HG03442 (cell line): ENCODE measurements around the gene TPST1.
"Not testable (repeated sequence)": the region's sequence is repeated elsewhere in the genome, so short reads cannot be mapped to it uniquely, and the experiment has no call there.

Experiments used
- ATAC-seq: cut with Tn5 transposase; IDR thresholded peaks from one replicate; pipeline ENCODE4 v1.9.1; 2021; ENCODE audit warnings: mild to moderate bottlenecking, moderate library complexity; ENCODE audit not compliant: unreplicated experiment

Gene TPST1

DNA sequence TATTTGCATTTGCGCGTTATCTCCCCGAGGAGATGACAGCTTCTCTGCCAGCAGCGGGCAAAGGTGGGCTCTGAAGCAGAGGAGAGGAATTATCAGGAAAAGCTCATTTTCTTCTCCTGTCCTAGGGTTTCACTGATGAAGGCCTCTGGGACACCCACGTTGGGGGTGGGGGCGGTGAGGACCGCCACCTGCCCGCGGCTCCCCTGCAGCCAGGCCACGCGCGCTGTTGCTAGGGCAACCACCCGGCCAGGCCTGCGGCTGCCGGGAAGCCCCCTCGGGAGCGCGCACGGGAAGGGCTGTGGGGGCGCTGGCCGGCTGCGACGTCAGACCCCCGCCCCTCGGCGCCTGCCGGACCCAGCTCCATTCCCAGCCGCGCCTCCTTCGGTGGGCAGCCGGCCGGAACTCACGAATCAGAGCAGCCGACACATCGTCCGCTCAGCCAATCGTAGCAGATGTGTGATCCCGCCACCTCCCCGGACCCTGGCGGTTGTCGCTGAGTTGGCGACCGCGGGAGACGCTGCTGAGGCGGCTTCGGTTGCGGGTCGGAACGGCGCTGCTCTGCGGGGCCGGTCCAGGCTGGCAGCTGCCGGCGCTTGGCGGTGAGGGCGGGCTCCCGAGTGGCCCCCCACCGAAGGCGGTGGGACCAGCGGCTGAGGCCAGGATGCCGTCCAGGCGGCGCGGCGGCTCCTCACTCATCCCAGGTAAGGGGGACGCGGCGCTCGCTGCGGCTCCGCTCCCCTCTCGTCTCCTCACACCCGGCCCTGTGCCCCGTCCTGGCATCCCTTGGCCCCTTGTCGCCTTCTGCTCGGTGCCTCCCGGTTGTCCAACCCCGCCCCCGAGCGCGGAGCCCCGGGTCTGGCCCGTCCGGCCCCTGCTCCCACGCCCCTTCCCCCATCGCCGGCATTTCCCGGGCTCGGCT lies at the start of gene TPST1:
TPST1 (plus strand) TSS at position 513 of the 919 bp plus-strand sequence. CDS start 35,092 bp downstream, outside the sequence.
- ATAC-seq, result peak; percentile 92

DNA sequence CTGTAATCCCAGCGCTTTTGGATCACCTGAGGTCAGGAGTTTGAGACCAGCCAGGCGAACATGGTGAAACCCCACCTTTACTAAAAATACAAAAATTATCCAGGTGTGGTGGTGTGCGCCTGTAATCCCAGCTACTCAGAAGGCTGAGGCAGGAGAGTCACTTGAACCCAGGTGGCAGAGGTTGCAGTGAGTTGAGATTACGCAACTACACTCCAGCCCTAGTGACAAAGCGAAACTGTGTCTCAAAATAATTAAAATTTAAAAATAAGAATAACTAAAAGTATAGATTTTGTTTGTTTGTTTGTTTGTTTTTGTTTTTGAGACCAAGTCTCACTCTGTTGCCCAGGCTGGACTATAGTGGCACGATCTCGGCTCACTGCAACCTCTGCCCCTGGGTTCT lies 49.1 kb upstream of the TPST1 start:
- not testable (repeated sequence) for ATAC-seq

DNA sequence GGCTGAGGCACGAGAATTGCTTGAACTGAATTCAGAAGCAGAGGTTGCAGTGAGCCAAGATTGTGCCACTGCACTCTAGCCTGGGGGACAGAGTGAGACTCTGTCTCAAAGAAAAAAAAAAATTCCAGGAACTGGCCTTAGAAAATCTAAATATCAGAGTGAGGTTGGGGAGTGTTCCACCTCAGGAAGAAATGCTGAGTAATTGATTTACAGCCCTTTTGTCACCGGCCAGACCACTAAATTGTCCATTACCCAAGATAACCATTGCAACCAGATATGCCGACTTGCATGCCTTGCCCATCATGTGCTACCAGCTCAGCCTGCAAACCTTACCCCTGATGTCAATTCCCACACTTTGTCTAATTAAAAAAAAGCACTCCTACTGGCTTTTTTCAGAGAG lies 48.1 kb upstream of the TPST1 start:
- ATAC-seq, result no peak

DNA sequence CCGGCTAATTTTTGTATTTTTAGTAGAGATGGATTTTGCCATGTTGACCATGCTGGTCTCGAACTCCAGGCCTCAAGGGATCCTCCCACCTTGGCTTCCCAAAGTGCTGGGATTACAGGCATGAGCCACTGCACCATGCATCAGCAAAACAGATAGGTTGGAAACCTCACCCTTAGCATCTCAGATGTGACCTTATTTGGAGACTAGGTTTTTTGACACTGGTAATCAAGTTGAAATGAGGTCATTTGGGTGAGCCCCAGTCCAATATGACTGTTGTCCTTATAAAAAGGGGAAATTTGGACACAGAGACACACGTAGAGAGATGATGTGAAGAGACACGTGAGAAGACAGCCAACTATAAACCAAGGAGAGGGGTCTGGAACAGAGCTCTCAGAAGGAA lies 42.5 kb upstream of the TPST1 start:
- ATAC-seq, result no peak

DNA sequence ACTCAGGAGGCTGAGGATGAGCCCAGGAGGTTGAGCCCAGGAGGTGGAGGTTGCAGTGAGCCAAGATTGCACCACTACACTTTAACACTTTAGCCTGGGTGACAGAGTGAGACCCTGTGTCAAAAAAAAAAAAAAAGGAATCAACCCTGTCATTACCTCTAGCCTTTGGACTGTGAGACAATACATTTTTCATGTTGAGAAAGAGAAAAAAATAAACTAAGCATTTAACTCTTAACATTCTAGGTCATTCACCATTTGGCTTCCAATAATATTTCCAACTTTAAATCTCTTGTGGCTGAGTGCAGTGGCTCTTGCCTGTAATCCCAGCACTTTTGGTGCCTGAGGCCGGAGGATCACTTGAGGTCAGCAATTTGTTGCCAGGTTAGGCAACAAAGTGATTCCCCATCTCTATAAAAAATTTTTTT lies 41.9 kb upstream of the TPST1 start:
- ATAC-seq, result no peak

DNA sequence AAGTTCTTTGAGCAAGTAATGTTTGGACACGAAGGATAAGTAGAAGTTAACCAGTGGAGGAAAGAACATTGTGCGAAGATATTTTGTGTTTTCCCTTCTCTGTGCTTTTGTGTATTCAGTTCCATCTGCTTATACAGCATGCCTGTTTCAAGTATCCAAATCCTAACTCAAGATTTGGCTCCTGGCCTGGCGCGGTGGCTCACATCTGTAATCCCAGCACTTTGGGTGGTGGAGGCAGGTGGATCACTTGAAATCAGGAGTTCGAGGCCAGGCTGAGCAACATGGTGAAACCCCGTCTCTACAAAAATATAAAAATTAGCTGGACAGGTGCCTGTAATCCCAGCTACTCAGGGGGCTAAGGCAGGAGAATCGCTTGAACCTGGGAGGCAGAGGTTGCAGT lies 40.8 kb upstream of the TPST1 start:
- no peak for ATAC-seq

DNA sequence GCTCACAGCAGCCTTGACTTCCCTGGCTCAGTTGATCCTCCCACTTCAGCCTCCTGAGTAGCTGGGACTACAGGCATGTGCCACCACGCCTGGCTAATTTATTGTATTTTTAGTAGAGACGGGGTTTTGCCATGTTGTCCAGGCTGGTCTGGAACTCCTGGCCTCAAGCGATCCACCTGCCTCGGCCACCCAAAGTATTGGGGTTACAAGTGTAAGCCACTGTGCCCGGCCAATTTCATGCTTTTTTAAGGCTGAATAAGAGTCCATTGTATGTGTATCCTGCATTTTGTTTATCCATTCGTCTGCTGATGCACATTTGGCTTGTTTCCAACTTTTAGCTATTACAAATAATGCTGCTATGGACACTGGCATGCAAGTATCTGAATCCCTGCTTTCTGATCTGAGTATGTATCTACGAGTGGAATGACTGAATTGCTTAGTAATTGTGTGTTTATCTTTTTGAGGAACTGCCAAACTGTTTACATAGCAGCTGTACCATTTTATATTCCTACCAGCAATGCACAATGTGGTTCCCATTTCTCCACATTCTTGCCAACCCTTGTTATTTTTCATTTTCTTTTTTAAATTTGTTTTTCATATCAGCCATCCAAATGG lies 37.3 kb upstream of the TPST1 start:
- ATAC-seq, result no peak

DNA sequence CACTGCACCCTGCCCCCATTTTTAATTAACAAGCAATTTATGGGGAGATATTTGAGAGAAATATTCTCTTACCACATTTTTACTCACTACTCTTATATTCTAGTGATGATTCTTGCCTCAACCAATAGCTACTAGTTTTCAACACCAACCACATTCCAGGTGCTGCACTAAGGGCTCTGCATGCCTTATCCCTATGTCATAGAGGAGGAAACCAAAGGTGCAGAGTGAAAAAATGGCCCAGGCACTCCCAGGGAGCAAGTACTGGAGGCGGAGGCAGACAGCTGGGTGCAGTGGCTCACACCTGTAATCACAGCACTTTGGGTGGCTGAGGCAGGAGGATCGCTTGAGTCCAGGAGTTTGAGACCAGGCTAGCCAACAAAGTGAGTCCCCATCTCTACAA lies 35.5 kb upstream of the TPST1 start:
- no peak for ATAC-seq

DNA sequence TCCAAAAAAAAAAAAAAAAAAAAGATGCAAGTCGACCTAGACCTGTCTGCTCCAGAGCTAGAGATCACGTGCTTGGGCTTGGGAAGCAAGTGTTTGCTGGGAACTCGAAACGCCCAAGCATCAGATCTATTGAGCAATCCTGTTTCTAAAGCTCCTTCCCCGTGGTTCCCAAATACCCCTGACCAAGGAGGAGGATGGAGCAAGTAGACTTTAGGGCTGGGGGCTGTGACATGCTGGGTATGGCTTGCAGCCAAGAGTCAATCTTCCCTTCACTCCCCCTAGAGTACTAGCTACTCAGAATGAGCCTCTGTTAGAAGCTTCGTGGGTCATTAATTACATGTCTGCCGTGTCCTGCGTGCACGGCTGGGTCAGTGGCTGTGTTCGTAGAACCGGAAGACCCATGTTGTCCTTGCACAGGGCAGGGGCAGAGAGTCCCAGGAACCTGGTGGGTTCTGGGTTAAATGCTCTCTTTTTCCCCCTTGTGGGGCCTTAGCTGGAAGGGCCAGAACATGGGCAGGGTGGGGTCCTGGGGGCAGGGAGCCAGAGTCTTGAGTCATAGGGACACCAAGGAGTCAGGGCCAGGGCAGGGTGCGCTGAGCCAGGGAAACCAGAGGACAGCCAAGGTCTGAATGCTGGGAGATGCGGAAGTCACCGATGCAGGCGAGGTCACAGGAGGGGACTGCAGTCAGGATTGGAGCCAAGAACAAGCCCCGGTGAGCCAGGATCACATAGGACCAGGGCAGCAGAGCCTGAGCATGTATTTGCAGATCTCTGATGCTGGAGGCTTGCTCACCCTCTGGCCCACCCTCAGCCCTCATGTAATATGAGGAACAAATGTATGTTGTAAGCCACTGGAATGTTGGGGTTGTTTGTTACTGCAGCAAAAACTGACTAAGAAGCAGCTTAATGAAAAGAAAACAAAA lies 34.6 kb upstream of the TPST1 start:
- no peak for ATAC-seq

DNA sequence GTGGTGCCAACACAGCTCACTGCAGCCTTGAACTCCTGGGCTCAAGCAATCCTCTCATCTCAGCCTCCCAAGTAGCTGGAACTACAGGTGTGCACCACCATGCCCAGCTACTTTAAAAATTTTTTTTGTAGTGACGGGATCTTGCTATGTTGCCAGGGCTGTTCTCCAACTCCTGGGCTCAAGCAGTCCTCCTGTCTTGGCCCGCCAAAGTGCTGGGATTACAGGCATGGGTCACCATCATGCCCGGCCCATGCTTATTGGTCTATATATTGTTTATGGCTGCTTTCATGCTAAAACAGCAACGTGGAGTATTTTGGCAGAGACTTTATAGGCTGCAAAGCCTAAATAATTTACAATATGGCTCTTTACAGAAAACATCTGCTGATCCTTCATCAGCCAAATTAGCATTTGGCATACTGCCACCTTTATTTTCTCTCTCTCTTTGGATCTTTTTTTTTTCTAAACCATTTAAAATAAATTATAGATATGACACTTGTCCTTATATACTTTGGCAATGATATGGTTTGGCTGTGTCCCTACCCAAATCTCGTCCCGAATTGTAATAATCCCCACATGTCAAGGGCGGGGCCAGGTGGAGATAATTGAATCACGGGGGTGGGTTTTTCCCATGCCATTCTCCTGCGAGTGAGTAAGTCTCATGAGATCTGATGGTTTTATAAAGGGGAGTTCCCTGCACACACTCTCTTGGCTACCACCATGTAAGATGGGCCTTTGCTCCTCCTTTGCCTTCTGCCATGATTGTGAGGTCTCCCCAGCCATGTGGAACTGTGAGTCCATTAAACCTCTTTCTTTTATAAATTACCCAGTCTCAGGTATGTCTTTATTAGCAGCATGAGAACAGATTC lies 32.4 kb upstream of the TPST1 start:
- ATAC-seq, result not testable (repeated sequence)

DNA sequence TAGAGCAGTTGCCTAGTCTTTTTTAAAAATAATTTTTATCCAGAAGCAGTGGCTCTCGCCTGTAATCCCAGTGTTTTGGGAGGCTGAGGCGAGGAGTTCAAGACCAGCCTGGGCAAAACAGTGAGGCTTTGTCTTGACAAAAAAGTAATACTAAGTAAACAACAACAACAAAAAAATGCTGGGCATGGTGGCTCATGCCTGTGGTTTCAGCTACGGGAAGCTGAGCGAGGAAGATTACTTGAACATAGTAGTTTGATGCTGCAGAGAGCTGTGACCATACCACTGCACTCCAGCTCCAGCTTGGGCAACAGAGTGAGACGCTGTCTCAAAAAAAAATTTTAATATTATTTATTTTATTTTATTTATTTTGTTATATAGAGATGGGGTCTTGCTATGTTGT lies 31.3 kb upstream of the TPST1 start:
- ATAC-seq, result no peak

DNA sequence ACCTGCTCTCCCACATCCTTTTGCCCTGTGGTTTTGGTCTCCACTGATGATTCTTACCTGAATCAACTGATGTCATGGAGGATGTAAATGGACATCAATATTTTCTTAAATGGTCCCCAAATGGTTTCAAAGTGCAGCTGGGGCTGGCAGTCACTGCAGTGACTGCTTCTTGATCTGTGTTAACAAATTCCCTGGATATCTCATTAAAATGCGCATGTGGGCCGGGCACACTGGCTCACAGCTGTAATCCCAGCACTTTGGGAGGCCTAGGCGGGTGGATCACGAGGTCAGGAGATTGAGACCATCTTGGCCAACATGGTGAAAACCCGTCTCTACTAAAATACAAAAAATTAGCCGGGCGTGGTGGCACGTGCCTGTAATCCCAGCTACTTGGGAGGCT lies 30.1 kb upstream of the TPST1 start:
- ATAC-seq, result not testable (repeated sequence)

DNA sequence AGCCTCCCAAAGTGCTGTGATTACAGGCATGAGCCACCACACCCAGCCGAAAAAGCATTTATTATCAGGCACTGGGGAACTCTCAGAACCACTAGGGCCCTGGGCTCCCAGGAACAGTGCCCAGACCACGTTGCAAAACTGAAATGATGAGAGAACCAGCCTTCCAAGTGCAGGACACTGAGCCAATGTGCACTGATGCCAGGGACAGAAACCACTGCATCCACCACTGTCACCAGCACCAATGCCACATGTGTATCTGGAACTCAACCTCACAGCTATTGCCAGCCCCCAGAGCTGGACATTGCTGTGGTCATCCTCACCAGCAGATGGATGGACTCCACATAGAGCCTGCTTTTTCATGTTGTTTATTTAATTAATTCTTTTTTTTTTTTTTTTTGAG lies 28.2 kb upstream of the TPST1 start:
- ATAC-seq, result no peak

DNA sequence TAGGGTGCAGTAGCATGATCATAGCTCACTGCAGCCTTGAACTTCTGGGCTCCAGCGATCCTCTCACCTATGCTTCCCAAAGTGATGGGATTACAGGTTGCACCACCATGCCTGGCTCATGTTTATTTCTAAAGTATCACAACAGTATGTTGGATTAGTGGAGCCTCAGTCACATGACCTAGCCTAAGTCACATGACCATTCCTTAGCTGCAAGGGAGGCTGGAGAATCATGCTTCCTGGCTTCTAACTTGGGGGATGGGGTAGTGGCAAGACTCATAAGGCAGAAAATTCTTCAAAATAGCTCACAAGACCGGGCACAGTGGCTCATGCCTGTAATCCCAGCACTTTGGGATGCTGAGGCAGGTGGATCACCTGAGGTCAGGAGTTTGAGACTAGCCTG lies 26.9 kb upstream of the TPST1 start:
- ATAC-seq, result no peak

DNA sequence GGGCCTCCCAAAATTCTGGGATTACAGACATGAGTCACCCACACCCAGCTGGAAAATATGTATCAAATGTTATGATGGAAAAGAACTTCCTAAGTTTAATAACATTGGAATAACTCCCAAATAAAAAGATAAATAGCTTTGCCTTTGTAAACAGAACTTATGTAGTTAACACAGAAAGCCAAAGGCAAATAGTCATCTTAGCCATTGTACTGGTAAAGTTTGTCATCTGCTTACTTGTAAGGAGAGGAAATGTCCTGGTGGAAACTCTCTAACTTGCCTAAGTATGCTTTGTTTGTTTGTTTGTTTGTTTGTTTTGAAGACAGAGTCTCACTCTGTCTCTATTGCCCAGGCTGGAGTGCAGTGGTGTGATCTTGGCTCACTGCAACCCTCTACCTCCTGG lies 23.8 kb upstream of the TPST1 start:
- no peak for ATAC-seq

DNA sequence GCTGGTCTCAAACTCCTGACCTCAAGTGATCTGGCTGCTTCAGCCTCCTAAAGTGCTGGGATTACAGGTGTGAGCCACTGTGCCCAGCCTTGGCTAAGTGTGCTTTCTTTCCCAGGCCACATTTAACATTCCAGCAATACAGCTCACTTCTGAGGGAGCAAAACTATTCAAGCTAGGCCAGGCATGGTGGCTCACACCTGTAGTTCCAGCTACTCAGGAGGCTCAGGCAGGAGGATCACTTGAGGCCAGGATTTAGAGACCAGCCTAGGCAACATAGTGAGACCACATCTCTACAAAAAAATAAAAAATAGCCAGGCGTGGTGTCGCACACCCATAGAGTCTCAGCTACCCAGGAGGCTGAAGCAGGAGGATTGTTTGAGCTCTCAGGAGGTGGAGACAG lies 23.3 kb upstream of the TPST1 start:
- ATAC-seq, result no peak

DNA sequence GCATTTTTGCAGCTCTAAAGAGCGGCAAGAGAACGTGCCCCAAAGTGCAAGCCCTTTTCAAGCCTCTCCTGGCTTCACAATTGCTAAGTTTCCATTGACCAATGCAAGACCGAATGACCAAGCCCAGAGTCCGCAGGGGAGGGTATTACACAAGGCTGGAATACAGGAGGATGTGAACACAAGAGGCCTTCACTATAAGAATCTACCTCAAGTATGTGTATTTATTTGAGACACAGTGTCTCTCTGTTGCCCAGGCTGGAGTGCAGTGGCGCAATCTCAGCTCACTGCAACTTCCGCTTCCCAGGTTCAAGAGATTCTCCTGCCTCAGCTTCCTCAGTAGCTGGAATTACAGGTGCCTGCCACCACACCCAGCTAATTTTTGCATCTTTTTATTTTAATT lies 22.2 kb upstream of the TPST1 start:
- no peak for ATAC-seq

DNA sequence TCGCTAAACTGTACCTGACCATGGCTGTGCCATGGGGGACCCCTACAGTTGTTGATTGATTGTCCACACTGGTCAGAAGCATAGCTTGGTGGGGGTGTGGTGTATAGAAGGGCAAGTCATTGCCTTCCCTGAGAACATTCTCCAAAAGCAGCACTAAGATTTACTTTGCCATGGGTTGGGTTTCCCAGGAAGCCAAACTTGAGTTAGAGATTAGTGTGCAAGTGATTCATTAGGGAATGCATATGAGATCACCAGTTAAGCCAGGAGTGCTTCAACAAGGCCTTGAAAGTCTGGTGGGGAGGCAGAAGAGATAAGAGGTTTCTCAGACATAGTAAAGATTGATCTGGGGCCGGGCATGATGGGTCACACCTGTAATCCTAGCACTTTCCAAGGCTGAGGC lies 21.4 kb upstream of the TPST1 start:
- no peak for ATAC-seq

DNA sequence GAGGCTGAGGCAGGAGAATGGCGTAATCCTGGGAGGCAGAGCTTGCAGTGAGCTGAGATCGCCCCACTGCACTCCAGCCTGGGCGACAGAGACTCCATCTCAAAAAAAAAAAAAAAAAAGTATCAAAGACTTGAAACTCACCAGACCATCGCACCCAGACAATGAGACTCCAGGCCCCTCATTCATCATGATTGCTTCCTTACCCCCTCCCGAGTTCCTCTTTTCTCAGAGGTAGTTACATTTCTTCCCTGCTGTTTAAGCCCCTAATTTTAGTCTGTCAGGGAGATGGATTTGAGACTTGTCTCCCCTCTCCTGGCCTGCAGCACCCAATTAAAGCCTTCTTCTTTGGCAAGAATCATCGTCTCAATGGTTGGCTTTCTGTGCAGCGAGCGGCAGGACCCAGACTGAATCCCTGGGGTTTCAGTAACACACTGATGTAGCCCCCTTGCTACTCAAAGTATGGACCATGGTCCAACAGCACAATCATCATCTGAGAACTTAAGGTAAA lies 19.4 kb upstream of the TPST1 start:
- ATAC-seq, result no peak

DNA sequence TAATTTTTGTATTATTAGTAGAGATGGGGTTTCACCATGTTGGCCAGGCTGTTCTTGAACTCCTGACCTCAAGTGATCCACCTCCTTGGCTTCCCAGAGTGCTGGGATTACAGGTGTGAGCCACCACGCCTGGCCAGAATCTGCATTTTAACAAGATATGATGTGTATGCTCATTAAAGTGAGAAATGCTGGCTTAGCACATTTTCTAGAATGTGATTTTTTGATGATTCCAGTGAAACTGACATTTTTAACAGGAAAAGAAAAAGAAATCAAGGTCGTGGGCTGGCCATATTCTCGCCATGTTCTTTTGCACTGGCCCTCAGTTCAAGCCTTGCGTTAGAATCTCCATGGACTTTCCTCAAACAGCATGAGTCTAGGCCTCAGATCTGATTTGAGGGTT lies 18.1 kb upstream of the TPST1 start:
- no peak for ATAC-seq
